A549 (cell line): ENCODE data around the gene CLRN2.

Source experiments
- TF ChIP-seq, protein P1 (sequence below): fragments of >200 bp; sonication (Bioruptor Twin); formaldehyde crosslinking; IDR thresholded peaks from 3 replicates; pipeline ENCODE4 v1.5.1; 2016
- TF ChIP-seq, protein P2 (sequence below): IDR thresholded peaks from 2 replicates; pipeline ENCODE4 v1.6.1; 2012

DNA sequence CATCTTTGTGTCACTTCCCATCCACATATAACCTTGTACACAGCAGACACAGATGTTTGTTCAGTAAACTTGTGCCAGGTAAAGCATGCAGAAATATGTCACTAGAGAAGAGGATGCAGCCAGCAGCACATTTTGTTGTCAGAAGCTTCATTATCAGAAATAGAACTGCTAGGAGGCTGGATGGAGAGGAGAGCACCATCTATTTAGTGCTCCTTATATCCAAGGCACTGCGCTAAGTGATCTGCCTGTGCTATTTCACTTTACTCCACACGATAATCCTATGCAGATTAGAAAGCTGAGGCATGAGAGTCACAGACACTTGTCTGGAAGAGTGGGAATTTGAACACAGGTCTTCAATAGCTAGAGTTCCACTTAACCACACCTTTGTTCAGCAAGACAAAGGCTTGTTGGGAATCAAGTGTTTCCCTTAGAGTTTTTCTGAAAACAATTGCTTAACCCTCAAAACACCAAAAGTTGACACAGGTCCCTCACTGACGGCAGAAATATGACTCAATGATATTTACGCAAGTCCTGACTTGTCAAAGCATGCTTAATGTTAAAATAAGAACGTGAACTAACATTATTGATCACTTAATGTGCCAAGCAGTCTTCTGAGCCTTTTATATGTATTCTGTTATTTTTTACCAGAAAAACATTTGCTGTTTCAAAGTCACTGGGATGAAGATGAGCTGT is 1.8 kb upstream of the CLRN2 start:
- TF ChIP-seq, protein P1, sequence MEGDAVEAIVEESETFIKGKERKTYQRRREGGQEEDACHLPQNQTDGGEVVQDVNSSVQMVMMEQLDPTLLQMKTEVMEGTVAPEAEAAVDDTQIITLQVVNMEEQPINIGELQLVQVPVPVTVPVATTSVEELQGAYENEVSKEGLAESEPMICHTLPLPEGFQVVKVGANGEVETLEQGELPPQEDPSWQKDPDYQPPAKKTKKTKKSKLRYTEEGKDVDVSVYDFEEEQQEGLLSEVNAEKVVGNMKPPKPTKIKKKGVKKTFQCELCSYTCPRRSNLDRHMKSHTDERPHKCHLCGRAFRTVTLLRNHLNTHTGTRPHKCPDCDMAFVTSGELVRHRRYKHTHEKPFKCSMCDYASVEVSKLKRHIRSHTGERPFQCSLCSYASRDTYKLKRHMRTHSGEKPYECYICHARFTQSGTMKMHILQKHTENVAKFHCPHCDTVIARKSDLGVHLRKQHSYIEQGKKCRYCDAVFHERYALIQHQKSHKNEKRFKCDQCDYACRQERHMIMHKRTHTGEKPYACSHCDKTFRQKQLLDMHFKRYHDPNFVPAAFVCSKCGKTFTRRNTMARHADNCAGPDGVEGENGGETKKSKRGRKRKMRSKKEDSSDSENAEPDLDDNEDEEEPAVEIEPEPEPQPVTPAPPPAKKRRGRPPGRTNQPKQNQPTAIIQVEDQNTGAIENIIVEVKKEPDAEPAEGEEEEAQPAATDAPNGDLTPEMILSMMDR: no peak
- TF ChIP-seq, protein P2, sequence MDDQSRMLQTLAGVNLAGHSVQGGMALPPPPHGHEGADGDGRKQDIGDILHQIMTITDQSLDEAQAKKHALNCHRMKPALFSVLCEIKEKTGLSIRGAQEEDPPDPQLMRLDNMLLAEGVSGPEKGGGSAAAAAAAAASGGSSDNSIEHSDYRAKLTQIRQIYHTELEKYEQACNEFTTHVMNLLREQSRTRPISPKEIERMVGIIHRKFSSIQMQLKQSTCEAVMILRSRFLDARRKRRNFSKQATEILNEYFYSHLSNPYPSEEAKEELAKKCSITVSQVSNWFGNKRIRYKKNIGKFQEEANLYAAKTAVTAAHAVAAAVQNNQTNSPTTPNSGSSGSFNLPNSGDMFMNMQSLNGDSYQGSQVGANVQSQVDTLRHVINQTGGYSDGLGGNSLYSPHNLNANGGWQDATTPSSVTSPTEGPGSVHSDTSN: no peak
